HuH-7.5 (cell line): Measurements from ENCODE around the gene ZNF675.
"Not testable (repeated sequence)": the region's sequence is repeated elsewhere in the genome, so short reads cannot be mapped to it uniquely, and the experiment has no call there.

Source experiments
- DNase-seq: peaks from one replicate; pipeline ENCODE4 v3.0.0; 2011; ENCODE audit warnings: low spot score

Gene ZNF675

GRCh38 chr19:23686621-23687423 lies at the start of gene ZNF675:
TSS of gene ZNF675 (minus strand) at chr19:23687212. CDS start at chr19:23687033, 179 bp downstream.
- peak; percentile 84 for DNase-seq

GRCh38 chr19:23730729-23731465 lies 43.9 kb upstream of the ZNF675 start:
- not testable (repeated sequence) for DNase-seq

- not testable (repeated sequence) for DNase-seq
Measured at GRCh38 chr19:23724161-23724560, 37.1 kb upstream of the ZNF675 start.

DNA sequence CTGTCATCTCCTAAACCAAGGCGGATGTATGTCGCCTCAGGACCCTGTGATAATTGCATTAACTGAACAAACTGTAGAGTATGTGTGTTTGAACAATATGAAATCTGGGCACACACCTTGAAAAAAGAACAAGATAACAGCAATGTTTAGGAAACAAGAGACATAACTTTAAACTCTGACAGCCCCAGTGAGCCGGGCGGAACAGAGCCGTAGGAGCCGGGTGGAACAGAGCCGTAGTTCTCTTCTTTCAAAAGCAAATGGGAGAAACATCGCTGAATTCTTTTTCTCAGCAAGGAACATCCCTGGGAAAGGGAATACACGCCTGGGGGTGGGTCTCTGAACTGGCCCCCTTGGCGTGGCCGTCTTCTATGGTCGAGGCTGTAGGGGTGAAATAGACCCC lies 31.8 kb upstream of the ZNF675 start:
- no peak for DNase-seq

DNA sequence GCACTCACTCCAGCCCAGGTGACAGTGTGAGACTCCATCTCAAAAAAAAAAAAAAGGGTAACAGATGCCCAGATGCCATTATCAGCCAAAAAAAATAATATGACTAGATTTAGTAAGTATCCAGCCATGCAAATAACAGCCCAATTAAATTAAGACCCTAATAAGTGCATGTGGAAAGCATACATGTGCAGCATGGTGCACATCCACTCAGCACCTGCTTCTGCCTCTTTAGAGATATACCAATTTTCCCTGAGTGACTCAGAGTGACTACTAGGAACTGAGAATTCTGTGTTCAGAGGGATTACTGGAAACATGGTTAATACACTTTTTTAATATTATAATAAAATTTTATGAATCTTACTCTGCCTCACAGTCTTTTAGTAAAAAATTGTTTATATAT lies 29.8 kb upstream of the ZNF675 start:
- no peak for DNase-seq

DNA sequence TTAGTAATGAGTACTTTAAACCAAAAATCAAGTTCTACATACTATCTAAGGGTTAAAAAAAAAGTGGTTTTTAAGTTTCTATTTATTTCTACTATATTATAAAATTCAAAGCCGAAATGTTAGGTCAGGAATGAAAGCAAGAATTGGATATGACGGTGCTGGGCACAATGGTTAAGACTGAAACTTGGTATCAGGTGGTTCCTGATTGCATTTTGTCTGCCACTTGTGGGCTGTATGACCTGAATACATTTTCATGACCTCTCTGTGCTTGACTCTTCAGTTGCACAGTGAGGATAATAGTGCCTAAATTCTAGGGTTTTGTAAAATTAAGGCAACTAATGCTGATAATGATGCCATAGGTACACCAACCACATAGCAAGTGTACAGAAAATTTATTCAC lies 22.3 kb upstream of the ZNF675 start:
- no peak for DNase-seq

DNA sequence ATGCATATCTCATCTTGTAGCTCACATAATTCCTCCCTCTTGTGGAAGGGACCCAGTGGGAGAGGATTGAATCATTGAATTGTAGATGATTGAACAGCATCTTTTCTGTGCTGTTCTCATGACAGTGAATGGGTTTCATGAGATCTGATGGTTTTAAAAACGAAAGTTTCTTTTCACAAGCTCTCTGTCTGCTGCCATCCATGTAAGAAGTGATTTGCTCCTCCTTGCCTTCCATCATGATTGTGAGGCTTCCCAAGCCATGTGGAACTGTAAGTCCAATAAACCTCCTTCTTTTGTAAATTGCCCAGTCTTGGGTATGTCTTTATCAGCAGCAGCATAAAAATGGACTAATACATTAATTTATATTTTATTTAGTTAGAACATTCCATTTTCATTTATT lies 19.6 kb upstream of the ZNF675 start:
- no peak for DNase-seq

DNA sequence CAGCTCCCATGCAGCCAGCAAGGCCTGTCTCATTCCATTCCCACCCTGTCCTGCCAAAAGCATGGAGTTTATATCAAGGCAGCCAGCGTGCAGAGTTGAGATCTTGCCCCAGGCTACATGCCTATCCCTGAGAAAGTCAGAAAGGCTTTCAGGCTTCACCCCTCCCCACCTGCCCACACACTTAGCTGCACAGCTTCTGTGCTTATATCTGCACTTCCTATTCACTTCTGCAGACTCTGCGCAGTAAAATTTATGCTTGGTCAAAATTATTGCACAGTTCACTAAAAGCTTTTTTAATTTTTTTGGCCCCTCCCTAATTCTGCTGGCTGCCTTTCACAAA lies 12.5 kb upstream of the ZNF675 start:
- no peak for DNase-seq

- no peak for DNase-seq
Measured at GRCh38 chr19:23698711-23699520, 11.9 kb upstream of the ZNF675 start.

GRCh38 chr19:23692937-23693336 lies 5.9 kb upstream of the ZNF675 start:
- DNase-seq, result not testable (repeated sequence)

GRCh38 chr19:23673132-23673531 lies 13.9 kb downstream of the ZNF675 start:
- DNase-seq, result no peak

GRCh38 chr19:23668606-23669005 lies 18.4 kb downstream of the ZNF675 start:
- not testable (repeated sequence) for DNase-seq

DNA sequence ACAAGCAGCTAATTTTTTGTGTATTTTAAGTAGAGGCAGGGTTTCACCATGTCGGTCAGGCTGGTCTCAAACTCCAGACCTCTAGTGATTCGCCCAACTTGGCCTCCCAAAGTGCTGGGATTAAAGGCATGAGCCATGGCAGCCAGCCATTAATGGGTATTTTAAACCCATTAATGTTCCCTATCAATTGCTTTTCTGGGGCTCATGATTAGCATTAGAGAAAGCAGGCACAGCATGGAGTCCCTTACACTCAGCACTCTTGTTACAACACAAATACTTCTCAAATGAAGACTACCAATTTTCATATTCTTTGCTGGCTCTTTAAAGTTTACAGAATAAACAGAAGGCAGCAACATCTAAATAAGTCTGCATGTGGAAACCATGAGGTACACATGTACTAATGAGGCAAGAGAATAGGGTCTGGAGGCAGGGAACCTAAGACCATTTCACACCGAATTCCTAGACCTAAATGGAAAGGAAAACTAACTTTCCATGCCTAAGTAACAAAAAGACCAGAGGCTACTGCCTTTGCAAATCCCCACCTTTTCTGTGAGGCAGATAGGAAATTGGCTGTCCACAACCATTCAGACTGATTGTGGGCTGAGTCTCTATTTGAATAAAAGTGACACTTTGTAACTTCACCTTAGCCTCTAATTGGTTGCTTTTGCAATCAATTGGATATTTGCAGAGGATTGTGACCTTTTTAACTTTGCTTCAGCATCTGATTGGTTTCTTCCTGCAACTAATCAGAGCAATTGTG lies 21.2 kb downstream of the ZNF675 start:
- DNase-seq, result no peak

GRCh38 chr19:23649817-23650216 lies 37.2 kb downstream of the ZNF675 start:
- DNase-seq, result not testable (repeated sequence)
